ENCODE measurements around the gene ZDHHC8. TPM values are rescaled to one million over a fixed set of nuclear protein-coding genes. Genes with fewer than 3 reads are reported as not detected.

The ZDHHC8 gene
- total RNA-seq, 1 experiment from 2014 or later, result 51.7 TPM

DNA sequence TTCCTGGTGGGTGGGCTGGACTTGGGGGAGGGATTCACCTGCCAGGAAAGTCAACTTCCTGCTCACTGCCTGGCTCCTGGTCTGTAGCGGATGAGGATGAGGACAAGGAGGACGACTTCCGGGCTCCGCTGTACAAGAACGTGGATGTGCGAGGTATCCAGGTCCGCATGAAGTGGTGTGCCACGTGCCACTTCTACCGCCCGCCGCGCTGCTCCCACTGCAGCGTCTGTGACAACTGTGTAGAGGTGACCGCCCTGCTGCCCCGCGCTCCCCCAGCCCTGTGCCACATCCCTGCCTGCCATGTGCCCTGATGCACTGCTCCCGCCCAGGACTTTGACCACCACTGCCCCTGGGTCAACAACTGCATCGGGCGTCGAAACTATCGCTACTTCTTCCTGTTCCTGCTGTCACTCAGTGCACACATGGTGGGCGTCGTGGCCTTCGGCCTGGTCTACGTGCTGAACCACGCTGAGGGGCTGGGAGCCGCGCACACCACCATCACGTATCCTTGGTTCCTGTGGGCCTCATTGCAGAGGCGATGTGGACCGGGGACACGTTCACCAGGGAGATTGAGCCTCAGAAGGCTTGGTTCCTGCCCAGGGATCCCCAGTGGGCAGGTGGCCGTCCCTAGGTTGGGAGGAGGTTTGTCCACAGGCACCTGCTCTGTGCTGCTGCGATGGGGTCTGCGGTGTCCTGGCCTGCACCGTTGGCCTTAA, 7.9 kb downstream of the ZDHHC8 start:
- Histone ChIP-seq H3K4me1 (ENCODE audit: insufficient read depth, low read length) (no peaks in the 10 kb centered on the region), H3K9ac (ENCODE audit: extremely low read depth, insufficient read length, low read length) (no peak overlapping the region), H2BK15ac (ENCODE audit: low read depth, low read length) (no peak overlapping the region), H3K23me2 (ENCODE audit: insufficient read length, low read depth, low read length, poor library complexity, severe bottlenecking) (no peaks in the 10 kb centered on the region), H3K14ac (ENCODE audit: insufficient read depth, low read length) (no peak overlapping the region), H2AK5ac (ENCODE audit: insufficient read length, low read length) (no peak overlapping the region), H2BK5ac (ENCODE audit: insufficient read length, low read length) (no peak overlapping the region), H3K4me2 (ENCODE audit: insufficient read depth, insufficient read length, low read length) (no peak overlapping the region), H2BK20ac (ENCODE audit: low read depth, low read length, poor library complexity, severe bottlenecking) (no peak overlapping the region), H3T11ph (ENCODE audit: low read length) (no peak overlapping the region), H3K9me3 (ENCODE audit: control insufficient read depth, low read depth, low read length) (no peaks in the 10 kb centered on the region), H3K18ac (ENCODE audit: insufficient read length, low read depth, low read length) (no peak overlapping the region), H3K56ac (ENCODE audit: insufficient read length, low read depth, low read length) (no peak overlapping the region), H3K79me2 (ENCODE audit: insufficient read depth, low read length) (no peaks in the 10 kb centered on the region; the same call in 1 of the 2 replicates), H4K5ac (ENCODE audit: insufficient read length, low read depth, low read length) (no peak overlapping the region), H4K20me1 (ENCODE audit: control insufficient read depth, insufficient read depth, insufficient read length) (peaks cover 3% of the 10 kb centered on the region), H3K23ac (ENCODE audit: insufficient read length, low read depth, low read length) (no peak overlapping the region), H3K27me3 (ENCODE audit: insufficient read depth, low read length) (no peaks in the 10 kb centered on the region), H3K4ac (ENCODE audit: low read depth, low read length) (no peak overlapping the region), H2AFZ (ENCODE audit: low read length) (no peak overlapping the region), H2BK120ac (ENCODE audit: low read depth, low read length, poor library complexity, severe bottlenecking) (no peak overlapping the region), H4K8ac (replicated peaks; ENCODE audit: insufficient read length, low read depth, low read length) (no peak overlapping the region), H3K27ac (ENCODE audit: insufficient read length, low read depth, low read length) (no peak overlapping the region), H2BK12ac (ENCODE audit: insufficient read length, low read depth, low read length) (no peak overlapping the region), H3K79me1 (ENCODE audit: insufficient read depth, low read depth, low read length, poor library complexity, severe bottlenecking) (no peaks in the 10 kb centered on the region), H4K91ac (ENCODE audit: insufficient read length, low read depth, low read length) (no peak overlapping the region)
- no peak overlapping the region; a peak in 1 of 5 replicates for H3K4me3 Mint-ChIP-seq
- TF ChIP-seq, protein P1, sequence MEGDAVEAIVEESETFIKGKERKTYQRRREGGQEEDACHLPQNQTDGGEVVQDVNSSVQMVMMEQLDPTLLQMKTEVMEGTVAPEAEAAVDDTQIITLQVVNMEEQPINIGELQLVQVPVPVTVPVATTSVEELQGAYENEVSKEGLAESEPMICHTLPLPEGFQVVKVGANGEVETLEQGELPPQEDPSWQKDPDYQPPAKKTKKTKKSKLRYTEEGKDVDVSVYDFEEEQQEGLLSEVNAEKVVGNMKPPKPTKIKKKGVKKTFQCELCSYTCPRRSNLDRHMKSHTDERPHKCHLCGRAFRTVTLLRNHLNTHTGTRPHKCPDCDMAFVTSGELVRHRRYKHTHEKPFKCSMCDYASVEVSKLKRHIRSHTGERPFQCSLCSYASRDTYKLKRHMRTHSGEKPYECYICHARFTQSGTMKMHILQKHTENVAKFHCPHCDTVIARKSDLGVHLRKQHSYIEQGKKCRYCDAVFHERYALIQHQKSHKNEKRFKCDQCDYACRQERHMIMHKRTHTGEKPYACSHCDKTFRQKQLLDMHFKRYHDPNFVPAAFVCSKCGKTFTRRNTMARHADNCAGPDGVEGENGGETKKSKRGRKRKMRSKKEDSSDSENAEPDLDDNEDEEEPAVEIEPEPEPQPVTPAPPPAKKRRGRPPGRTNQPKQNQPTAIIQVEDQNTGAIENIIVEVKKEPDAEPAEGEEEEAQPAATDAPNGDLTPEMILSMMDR (conservative IDR thresholded peaks at IDR 0.05), result no peak
- no peaks in the 10 kb centered on the region; a peak in 3 of 7 replicates for H3K36me3 Mint-ChIP-seq (ENCODE audit: insufficient read depth in 1 of 3, low read depth in 3 of 3)
- no peaks in the 10 kb centered on the region for H3K9me3 Mint-ChIP-seq
- no peak for DNase-seq
- no peaks in the 10 kb centered on the region; a peak in 1 of 4 replicates for H3K4me1 Mint-ChIP-seq
- no CpG with 5 or more reads among the region's 36 CpGs for WGBS (ENCODE audit: extremely low coverage, insufficient read length, low lambda C conversion rate)
- no peak overlapping the region for H3K27ac Mint-ChIP-seq
- no peaks in the 10 kb centered on the region for H3K27me3 Mint-ChIP-seq (ENCODE audit: low read depth)
